HepG2 (cell line): Measurements from ENCODE around the gene PDE3A. TPM values are rescaled to one million over a fixed set of nuclear protein-coding genes. Genes with fewer than 3 reads are reported as not detected.

Source experiments
- AGO2 ChIP-seq: fragments of 200-400 bp; formaldehyde crosslinking; optimal IDR thresholded peaks from 2 replicates; pipeline ENCODE3; 2017; ENCODE audit warnings: mild to moderate bottlenecking, low read depth, low read length, moderate library complexity
- ARID5B ChIP-seq: IDR thresholded peaks from 2 replicates; pipeline ENCODE4 v1.4.0; 2020; ENCODE audit warnings: mild to moderate bottlenecking, missing genetic modification reagents
- E2F2 ChIP-seq: sonication (generic); formaldehyde crosslinking; IDR thresholded peaks from 2 replicates; pipeline ENCODE4 v1.4.0; 2020; ENCODE audit warnings: missing genetic modification reagents, borderline replicate concordance
- EP300 ChIP-seq, 3 experiments: sonication (generic) in 1 of 3; formaldehyde crosslinking in 1 of 3; IDR thresholded peaks; 2 replicates each; pipeline versions ENCODE4 v1.5.1 to v1.6.1; 2011 to 2020; ENCODE audit warnings: low read depth in 2 of 3, low read length in 2 of 3, borderline replicate concordance in 1 of 3, improper control_type of control experiment in 1 of 3, mild to moderate bottlenecking in 1 of 3, missing genetic modification reagents in 1 of 3, moderate library complexity in 1 of 3
- JUNB ChIP-seq: sonication (generic); formaldehyde crosslinking; IDR thresholded peaks from 2 replicates; pipeline ENCODE4 v1.8.0; 2022; ENCODE audit warnings: missing genetic modification reagents, mild to moderate bottlenecking, borderline replicate concordance
- PATZ1 ChIP-seq: sonication (generic); formaldehyde crosslinking; IDR thresholded peaks from 2 replicates; pipeline ENCODE4 v1.4.0; 2020; ENCODE audit warnings: missing genetic modification reagents
- PHF21A ChIP-seq: sonication (generic); formaldehyde crosslinking; IDR thresholded peaks from 2 replicates; pipeline ENCODE4 v1.5.0; 2020; ENCODE audit warnings: mild to moderate bottlenecking, missing genetic modification reagents
- PLRG1 ChIP-seq: fragments of 450-650 bp; conservative IDR thresholded peaks from 2 replicates; pipeline ENCODE4 v1.6.1; 2016
- SMAD9 ChIP-seq: sonication (generic); formaldehyde crosslinking; IDR thresholded peaks from 2 replicates; pipeline ENCODE4 v1.5.1; 2020; ENCODE audit warnings: mild to moderate bottlenecking, missing genetic modification reagents
- SOX6 ChIP-seq, 2 experiments: fragments of 450-650 bp in 1 of 2; sonication (generic) in 1 of 2; formaldehyde crosslinking in 1 of 2; IDR thresholded peaks; 2 replicates each; pipeline versions ENCODE4 v1.4.0 to v1.6.1; 2017 to 2020; ENCODE audit warnings: antibody characterized with exemption in 1 of 2, mild to moderate bottlenecking in 1 of 2, missing genetic modification reagents in 1 of 2
- ZBTB3 ChIP-seq: sonication (generic); formaldehyde crosslinking; IDR thresholded peaks from 2 replicates; pipeline ENCODE4 v1.4.0; 2020; ENCODE audit warnings: low read depth, mild to moderate bottlenecking, moderate library complexity, missing genetic modification reagents, borderline replicate concordance
- ZNF136 ChIP-seq: sonication (generic); formaldehyde crosslinking; IDR thresholded peaks from 2 replicates; pipeline ENCODE4 v1.8.1; 2022; ENCODE audit warnings: low read depth, mild to moderate bottlenecking, moderate library complexity, missing genetic modification reagents
- ZNF652 ChIP-seq: IDR thresholded peaks from 2 replicates; pipeline ENCODE4 v1.6.1; 2016; ENCODE audit warnings: low read depth, borderline replicate concordance
- ZSCAN5A ChIP-seq: sonication (generic); formaldehyde crosslinking; IDR thresholded peaks from 2 replicates; pipeline ENCODE4 v1.8.0; 2022; ENCODE audit warnings: mild to moderate bottlenecking, missing genetic modification reagents, borderline replicate concordance
- polyA plus RNA-seq, 8 experiments: library from polyadenylated mRNA; depleted of rRNA in 3 of 8; stranded (reverse) in 7 of 8; unstranded in 1 of 8; fragments of >200 nt; fragmentation: Illumina TruSeq in 4 of 8; extraction: Trizol in 4 of 8; gene quantifications; 2 replicates each; pipeline versions ENCODE4 v1.2.1 to v1.2.3, GENCODE V29; 2011 to 2016; ENCODE audit warnings: low read depth in 4 of 8, missing spikeins in 1 of 8, mixed read lengths in 1 of 8; ENCODE audit not compliant: insufficient read depth in 1 of 8
- total RNA-seq, 5 experiments: library from RNA; depleted of rRNA; stranded (reverse); fragments of >200 nt; fragmentation: Illumina TruSeq; extraction: Trizol; gene quantifications; 2 replicates each; pipeline ENCODE4 v1.2.3, GENCODE V29; 2016; ENCODE audit warnings: low read depth in 1 of 5
- TF ChIP-seq, protein P1 (sequence below): sonication (generic); formaldehyde crosslinking; conservative IDR thresholded peaks from 2 replicates; pipeline ENCODE4 v1.4.0; 2020; ENCODE audit warnings: missing genetic modification reagents

The PDE3A gene
- total and polyA plus RNA-seq, 2 of the 13 experiments (the other 11 are each of a cell fraction or from before 2014, with no cell fraction given) = 0.77 to 1.5 TPM

- TF ChIP-seq, protein P1, sequence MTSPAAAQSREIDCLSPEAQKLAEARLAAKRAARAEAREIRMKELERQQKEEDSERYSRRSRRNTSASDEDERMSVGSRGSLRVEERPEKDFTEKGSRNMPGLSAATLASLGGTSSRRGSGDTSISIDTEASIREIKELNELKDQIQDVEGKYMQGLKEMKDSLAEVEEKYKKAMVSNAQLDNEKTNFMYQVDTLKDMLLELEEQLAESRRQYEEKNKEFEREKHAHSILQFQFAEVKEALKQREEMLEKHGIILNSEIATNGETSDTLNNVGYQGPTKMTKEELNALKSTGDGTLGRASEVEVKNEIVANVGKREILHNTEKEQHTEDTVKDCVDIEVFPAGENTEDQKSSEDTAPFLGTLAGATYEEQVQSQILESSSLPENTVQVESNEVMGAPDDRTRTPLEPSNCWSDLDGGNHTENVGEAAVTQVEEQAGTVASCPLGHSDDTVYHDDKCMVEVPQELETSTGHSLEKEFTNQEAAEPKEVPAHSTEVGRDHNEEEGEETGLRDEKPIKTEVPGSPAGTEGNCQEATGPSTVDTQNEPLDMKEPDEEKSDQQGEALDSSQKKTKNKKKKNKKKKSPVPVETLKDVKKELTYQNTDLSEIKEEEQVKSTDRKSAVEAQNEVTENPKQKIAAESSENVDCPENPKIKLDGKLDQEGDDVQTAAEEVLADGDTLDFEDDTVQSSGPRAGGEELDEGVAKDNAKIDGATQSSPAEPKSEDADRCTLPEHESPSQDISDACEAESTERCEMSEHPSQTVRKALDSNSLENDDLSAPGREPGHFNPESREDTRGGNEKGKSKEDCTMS = no peak
- TF ChIP-seq AGO2 = no peak
- no peak for TF ChIP-seq ZBTB3 (CRISPR knock-in tag)
- TF ChIP-seq EP300 (IDR thresholded peaks at IDR 0.05; ENCODE audit: low read depth in 2 of 2, low read length in 2 of 2) = peak in 1 of 2 experiments; percentile 91; a peak in 2 of 4 replicates
- TF ChIP-seq EP300 (CRISPR knock-in tag; IDR thresholded peaks at IDR 0.05; ENCODE audit: borderline replicate concordance) = peak; percentile 71; the same call in 1 of the 2 replicates
- TF ChIP-seq JUNB (CRISPR knock-in tag) = no peak
- peak; percentile 35; the same call in 1 of the 2 replicates for TF ChIP-seq ZSCAN5A (CRISPR knock-in tag)
- TF ChIP-seq ZNF652 = no peak
- TF ChIP-seq ZNF136 (CRISPR knock-in tag) = no peak; the same call in 1 of the 2 replicates
- TF ChIP-seq ARID5B (CRISPR knock-in tag) = peak; percentile 93
- TF ChIP-seq E2F2 = no peak
- no peak for TF ChIP-seq SMAD9
- TF ChIP-seq PLRG1 = no peak
- TF ChIP-seq PATZ1 (CRISPR knock-in tag) = peak; percentile 51; the same call in 1 of the 2 replicates
- no peak for TF ChIP-seq SOX6 (IDR thresholded peaks at IDR 0.05)
- peak; percentile 99 for TF ChIP-seq SOX6 (CRISPR knock-in tag; IDR thresholded peaks at IDR 0.05)
- TF ChIP-seq PHF21A (CRISPR knock-in tag) = peak; percentile 59; the same call in 1 of the 2 replicates
Measured at GRCh38 chr12:20656600-20656999, 288.3 kb downstream of the PDE3A start (continued).
